Right renal cortex interstitium (tissue), 3 donors: Measurements from ENCODE around the gene CFAP74. TPM values are rescaled to one million over a fixed set of nuclear protein-coding genes. Genes with fewer than 3 reads are reported as not detected.
A peak's percentile ranks its signal among the peaks of the same experiment; 100 is the strongest.

Experiments used
- DNase-seq, 3 donors: peaks; one replicate each; pipeline ENCODE4 v3.0.0-alpha.2; 2013; ENCODE audit warnings: low read depth in 3 of 3, low spot score in 2 of 3
- polyA plus RNA-seq, 3 donors: library from polyadenylated mRNA; unstranded; fragments of 120-200 nt; gene quantifications; one replicate each; pipeline ENCODE4 v1.2.1, GENCODE V29; 2013; ENCODE audit not compliant: insufficient read length in 3 of 3

CFAP74 gene
- polyA plus RNA-seq, 3 donors: 0.53 to 0.71 (median 0.57) TPM

DNA sequence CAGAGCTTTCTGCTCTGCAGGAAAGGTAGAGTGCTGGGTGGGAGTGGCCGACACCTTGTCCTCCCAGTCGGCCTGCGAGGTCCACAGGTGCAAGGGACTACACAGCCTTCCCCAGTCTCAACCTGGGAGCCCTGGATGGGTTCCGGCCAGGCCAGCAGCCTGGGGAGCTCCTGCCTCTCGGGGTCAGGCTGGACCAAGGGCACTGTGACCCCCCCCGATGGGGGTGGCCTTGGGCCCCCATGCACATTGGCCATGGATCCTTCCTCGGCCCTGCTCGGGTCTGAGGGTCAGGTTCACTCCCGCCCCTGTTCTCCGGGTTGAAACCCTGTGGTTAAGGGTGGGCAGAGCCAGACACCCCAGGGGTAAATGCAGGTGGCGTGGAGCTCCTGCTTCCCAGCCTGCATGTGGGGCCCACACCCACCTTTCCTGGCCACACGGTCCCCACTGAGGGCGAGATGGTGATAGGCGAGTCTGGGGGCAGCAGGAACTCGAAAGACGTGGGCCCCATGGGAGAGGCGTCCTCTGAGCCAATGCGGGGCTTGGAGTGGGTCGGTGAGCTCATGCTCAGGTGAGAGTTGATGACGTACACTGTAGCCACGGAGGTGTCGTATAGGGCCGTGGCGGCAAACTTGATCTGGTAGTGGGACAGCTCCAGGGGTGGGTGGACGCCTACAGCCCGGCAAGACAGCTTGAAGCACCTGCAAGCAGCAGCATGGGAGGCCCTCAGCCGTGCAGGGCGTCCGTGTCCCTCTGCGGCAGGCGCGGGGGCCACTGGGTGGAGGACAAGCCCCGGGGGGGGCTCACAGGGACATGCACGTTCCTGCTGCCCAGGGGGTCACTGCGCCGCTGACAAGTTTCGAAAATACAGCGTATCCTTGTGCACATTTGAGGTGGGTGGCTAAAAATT is 73.7 kb downstream of the CFAP74 start:
- DNase-seq: no peak

DNA sequence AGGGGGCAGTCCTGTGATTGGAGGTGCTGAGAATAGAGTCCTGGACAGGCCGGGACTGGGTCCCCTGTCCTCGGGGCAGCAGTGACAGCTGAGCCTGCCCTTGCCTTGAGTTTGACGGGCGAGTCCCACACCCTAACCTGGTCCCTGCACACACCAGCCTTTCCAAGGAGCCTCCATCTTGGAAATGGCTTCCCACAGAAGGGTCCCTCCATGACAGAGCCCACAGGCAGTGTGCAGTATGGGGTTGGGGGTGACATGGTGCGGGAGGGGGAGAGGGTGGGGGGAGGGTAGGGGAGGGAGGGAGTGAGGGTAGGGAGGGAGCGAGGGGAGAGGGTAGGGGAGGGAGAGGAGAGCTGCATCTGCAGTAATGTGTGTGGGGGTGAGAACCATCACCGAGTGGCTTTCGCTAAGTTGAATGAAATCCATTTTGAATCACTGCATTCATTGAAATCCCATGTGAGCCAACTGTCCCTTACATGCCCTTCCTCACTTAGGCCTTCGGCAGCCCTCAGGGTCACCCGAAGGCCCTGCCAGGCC is 74.4 kb downstream of the CFAP74 start:
- DNase-seq: no peak

DNA sequence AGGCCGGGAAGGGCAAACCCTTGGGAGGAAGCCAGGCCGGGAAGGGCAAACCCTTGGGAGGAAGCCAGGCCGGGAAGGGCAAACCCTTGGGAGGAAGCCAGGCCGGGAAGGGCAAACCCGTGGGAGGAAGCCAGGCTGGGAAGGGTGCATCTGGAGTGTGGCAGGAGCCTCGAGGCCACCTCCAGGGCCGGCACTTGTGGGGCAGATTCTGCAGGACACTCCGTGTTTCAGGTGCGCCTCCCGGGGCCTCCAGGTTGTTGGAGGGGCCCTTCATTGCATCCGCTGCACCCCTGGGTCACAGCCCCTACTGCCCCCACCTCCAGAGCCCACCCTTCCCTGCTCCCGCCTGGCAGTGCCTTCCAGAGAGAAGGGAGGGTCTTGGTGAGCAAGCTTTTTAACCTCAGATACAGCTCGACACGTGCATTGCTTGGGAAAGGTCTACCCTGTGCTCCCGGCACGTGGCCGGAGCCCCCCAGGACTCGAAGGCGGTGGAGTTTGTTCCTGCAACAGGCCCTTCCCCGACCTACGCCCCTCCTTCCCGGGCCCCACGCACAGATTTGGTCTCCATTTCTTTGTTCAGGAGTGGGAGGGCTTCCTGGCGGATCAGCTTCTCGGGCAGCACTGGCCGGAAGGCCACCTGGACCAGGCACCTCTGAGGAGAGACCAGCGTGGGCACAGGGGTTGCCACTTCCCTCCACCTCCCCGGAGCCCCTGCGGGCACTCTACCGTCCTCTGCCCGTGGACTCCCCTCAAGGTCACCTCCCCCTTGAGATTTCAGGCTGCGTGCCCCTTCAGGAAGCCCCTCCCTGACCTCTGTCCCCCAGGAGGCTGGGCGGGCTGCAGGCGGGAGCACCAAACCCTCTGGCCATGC is 75.1 kb downstream of the CFAP74 start:
- DNase-seq: no peak

DNA sequence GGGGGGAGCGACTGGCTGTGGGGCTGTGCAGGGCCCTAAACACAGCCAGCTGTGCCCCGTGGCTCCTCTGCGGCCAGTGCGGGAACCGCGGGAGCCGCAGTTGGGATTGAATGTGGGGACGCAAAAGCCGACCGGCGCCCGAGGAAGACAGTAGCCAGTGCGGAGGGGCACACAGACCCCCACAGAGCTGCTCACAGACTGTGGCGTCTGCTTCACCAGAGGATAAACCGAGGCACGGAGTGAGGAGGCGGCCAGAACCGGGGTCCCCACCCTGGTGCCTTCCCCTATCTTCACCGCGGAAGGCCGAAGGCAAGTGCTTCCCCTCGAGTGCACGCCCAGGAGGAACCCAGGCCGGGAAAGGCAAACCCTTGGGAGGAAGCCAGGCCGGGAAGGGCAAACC is 75.8 kb downstream of the CFAP74 start:
- no peak for DNase-seq

DNA sequence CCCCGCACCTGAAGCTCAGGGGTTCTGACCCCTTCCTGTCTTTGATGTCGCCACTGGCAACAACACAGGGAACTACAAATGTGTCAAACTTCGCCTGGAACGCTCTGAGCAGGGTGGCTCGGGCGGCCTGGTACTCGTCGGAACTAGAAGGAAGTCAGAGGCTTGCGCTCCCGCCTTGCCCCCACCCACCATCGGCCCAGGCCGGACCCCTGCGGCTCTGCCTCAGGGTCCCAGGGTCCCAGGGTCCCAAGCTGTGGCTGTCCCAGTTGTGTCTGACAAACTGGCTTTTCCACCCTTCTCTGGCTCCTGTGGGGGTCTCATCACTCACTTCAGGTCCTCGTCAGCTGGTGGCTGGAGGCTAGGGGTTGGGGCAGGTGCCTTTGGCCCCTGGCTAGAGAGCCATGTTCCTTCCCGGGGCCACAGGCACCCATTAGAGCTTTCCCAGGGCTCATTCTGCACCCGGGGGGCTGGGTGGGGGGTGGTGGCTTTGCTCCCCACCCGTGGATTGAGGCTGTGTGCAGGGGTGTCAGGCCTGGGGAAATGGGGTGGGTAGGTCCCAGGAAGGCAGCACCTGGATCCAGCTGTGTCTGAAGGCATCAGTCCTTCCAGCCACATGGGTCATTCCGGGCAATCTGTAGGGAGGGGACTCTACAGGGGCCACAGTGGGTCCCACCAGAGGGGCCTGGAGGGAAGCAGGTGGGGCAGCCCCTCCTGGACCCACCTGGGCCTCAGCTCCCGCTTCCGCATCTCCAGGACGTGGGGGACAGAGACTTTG is 76.5 kb downstream of the CFAP74 start:
- DNase-seq: no peak

DNA sequence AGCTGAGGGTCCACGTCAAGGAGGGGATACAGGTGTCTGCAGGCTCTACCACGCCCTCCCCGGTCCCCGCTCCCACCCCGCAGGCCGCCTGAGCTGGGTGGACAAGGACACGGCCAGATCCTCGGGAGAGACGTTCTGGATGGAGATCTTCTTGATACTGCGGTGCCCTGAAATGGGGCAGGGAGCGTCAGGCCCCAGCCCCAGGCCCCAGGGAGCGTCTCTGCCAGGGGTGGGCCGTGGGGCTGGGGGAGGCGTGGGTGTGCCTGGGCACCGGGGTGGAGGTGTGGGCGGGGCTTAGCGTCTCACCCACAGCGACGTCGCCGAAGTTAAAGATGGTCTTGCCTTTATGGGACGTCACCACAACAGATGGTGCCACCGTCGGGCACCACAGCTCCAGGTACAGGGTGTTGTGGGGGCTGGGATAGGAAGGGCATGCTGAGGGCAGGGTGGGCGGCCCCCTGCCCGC is 77.2 kb downstream of the CFAP74 start:
- DNase-seq: no peak

DNA sequence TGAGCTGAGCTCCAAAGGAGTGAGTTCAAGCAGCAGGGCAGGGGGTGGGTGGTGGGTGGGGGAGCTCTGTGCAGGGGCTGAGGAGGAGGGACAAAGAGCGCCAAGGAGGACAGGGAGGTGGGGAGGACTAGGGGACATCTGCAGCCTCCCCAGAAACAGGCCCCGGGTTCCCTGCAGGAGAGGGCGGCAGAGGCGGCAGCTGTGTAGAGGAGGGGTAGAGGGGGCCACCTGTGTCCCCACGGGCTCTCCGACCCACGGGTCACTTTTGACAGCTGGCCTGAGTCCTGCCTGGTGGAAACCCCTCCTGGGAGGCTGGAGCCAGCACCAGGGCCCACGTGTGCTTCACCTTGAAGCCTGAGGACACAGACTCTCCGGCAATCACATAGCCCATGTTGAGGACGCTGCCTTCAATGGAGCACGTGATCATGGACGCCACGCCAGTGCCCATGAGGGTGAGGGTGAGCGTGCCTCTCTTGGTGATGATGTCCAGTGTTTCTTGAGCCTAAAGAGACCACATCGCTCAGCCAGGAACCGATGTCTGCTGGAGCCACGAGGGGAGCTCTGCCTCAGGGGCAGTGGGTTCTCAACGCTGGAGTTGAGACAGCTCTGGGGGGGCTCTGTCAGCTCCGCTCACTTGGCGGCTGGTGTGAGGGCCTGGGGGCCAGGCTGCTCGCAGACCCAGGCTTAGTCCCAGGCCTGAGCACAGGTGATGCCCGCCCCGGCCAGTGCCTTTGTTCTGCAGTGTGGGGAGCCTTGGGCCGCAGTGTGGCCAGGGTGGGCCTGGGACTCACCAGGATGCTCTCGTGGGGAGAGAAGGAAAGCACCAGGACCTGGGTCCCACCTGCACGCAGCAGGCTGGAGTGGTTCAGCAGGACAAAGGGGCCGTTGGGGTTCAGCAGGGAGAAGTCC is 77.9 kb downstream of the CFAP74 start:
- DNase-seq: no peak

DNA sequence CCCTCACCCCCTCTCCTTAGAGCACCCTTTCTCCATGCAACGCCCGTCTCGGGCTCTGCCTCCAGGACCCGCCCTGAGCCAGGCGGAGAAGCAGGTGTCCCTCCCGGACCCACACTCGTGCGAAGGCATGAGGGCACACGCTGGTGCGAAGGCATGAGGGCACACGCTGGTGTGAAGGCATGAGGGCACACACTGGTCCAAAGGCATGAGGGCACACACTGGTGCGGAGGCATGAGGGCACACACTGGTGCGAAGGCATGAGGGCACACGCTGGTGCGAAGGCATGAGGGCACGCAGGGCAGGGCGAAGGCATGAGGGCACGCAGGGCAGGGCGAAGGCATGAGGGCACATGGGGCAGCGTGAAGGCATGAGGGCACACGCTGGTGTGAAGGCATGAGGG is 78.7 kb downstream of the CFAP74 start:
- DNase-seq: no peak

DNA sequence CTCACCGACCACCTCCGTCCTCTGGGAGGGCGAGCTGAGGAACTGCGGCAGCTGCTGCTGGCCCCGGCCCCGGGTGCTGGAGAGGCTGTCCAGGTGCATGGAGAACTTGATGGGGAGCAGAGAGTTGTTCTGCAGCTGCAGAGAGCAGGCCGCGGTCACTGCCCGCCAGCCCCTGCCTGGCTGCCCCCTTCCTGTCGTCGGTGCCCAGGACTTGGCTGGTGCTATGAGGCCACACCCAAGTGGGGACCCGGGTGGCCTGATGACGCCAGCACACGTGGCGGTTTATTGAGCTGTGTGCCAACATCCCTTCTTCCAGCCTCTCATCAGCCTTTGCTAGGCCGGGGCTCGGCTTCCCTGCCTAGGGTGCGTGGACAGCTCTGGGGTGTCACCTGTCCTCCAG is 79.2 kb downstream of the CFAP74 start:
- DNase-seq: no peak

DNA sequence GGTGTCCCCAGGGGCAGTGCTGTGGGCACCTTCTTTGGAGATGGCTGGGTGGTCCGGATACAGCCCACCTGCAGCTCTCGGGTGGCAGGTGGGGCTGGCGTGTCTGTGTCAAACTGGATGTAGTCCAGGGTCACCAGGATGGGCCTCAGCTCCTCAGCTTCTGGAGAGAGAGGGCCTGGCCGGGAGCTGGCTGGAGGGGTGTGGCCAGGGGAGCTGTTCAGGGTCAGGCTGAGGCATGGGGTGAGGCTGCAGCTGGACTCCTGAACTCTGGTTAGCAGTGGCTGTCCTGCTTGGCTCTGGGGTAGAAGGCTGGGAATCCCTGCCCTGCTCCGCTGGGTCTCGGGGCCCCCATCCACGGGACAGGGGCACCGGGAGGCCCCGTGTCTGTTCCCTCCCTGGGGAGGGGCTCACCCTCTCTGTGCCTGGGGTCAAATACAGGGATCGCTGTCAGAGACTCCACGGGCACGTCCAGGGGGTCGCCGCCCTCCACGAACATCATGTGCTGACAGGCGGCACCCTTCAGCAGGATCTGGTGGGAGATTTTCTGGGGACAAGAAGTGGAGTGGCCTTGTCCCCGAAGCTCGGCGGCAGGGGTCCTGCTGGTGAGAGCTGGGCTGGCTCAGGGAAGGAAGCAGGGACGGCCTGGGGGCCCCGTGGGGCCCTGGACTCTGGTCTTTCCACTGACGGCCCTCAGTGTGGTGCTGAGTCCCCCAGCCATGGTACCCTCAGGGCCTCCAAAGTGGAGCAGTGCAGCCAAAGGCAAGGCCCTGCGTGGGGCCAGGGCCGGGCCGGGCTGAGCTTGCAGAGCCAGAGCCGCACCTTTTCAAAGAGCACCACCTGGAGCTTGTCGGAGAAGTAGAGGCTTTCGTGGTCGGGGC is 80.4 kb downstream of the CFAP74 start:
- no peak for DNase-seq

DNA sequence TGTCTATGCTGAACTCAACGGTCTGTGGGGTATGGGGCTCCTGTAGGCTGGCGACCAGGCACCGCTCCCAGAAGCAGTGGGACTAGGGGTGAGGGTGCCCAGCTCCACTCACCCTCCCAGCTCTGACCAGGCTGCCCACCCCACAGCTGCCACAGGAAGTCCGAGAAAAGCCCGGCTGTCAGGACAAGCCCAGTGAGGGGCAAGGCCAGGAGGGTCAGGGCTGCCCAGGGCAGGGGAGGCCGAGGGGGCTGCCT is 81.0 kb downstream of the CFAP74 start:
- no peak for DNase-seq

DNA sequence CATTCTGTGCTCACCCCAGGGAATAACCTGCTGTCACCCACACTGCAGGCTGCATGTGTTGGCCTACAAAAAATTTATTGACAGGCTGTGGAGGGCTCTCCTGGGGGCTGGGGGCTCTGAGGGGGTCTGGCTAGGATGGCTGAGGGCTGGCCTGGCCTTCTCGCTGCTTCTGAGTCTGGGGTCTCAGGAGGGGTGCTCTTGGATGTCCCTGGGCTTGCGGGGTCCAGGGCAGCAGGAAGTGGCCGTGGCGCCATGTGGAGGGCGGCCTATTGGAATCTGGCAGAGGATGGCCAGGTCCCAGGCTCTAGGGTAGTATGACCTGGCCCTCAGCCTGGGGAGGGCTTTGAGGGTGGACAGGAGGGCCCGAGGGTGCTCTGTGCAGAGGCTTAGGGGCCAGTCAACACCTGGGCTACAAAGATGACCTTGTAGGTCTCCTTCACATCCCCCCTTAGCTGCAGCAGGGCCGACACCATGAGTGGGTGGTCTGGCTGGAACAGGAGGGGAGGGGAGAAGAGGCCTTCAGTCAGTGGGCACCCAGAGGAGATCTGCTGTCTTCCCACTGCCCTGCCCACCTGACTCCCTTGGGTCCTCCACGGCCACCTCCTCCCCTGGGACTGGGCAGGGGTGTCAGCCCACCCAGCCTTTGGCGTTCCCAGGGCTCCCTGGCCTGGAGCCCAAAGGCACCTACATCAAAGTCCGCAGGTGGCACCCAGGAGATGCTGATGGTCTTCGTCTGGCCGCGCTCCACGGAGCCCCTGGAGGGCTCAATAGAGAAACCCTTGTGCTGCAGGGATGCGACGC is 81.5 kb downstream of the CFAP74 start:
- no peak for DNase-seq

DNA sequence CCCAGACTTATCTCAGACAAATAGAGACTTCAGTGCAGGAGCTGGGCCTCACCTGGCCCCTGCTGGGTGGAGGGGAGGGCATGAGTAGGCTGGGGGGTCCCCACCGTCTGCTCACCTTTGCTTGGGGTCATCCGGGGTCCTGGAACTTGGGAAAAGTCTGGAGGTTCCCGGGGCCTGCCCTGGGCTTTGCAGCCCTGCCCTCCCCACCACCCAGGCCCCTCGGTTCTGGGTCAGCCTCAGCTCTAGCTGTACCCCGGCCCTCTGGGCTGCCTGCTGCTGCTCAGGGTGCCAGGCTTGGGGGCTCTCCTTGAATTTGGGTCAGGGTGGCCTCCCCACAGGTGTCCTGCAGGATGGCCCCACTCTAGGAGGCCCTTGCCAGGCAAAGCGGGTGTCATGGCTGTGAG is 82.1 kb downstream of the CFAP74 start:
- DNase-seq: no peak

DNA sequence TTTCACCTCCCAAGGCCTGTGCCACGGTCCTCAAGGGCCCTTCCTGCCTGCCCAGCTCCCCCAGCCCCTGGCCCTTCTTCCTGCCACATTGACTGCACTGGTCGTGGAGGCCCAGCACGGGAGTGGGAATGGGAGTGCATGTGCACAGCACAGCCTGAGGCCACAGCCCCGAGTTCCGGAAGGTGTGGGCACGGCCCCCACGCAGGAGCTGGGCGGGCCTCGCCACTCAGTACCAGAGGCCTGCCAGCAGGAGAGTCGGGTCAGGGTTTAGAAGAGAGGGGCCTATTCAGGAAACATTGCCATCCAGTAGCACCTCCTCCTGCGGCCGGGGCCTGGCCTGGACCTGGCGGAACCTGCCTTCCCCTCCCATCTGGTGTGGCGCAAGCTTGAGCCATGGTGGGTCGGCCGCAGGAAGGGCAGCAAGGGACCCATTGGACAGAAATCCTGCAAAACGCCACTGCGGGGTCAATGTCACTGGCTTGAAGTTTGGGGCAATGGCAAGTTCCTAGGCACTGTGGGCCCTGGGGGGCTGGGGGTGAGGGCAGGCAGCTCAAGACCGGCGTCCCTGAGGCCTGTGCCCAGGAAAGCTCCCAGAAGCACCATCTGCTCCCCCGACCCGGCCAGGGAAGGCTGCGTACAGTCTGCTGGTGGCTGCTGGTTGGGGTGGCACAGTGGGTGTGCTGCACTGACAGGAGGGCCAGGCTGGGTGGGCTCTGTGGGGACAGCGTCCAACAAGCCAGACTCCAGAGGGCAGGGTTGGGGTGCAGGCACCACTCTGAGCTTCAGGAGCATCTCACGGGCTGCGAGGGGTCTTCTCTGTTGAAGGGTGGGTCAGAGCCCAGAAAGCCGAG is 82.8 kb downstream of the CFAP74 start:
- DNase-seq: no peak

DNA sequence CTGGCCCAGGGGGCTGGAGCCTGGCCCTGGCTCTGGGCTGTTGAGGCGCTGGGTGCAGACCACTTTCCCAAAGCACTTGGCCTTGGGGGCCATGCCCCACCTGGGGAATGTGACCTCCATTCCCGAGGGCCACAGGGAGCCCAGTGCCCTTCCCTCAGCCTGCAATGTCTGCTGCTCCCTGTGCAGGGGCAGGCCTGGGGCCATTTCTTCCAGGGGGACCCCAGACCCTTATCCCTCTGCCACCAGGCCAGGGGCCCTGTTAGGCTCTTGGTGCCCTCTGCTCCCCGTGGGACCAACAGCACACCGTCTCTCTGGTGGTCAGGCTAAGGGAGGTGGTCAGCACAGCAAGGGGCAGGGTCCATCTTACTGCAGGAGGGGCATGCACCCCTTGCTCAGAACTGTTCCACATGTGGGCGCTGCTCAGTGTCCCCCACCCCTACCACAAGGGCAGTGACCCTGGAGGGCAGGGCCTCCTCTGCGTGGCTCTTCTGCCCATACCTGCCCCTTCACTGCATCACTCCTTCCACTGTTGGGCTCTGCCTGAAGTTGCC is 83.5 kb downstream of the CFAP74 start:
- DNase-seq: no peak

DNA sequence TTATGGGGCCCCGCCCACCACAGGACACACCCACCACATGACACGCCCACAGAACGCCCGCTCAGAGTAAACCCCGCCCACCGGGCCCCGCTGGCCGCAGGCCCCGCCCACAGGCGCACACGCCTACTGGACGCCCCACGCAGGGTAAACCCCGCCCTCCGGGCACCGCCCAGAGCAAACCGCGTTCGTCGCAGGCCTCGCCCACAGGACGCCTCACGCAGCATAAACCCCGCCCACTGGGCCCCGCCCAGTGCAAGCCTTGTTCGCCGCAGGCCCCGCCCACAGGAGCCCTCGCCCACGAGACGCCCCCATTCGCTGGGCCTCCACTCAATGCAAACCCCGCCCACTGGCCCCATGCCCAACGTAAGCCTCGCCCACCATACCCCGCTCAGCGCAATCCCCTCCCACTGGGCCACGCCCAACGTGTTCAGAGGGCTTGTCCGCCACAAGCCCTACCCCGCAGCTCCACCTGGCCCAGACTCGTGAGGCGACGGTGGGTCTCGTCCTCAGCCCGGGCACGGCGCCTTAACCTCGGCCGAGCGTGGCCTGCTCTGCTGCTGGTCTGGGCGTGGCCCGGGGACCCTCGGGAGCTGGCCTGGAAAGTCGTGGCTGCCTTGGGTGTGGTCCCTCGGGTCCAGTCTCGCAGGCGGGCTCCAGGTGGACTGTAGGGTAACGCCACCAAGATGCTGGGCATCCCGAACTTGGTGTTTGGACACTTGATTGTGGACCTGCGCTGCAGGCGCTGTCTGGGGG is 84.1 kb downstream of the CFAP74 start:
- DNase-seq: peak; percentile 88 to 93 (median 92)
